Fibroblast of lung (primary cell): ENCODE measurements around the gene SERTAD2. TPM values are rescaled to one million over a fixed set of nuclear protein-coding genes. Genes with fewer than 3 reads are reported as not detected.

Source experiments
- DNase-seq, 2 donors: peaks; one replicate each; pipeline versions ENCODE4 v3.0.0 to v3.0.0-alpha.2; 2010; ENCODE audit warnings: low read depth in 2 of 2
- H2AFZ ChIP-seq: 2 replicates; pipeline ENCODE4 v1.5.1; 2012; ENCODE audit warnings: low read length, control low read depth, inconsistent platforms
- H3K27ac ChIP-seq: 2 replicates; pipeline ENCODE4 v1.5.1; 2011; ENCODE audit warnings: low read length, control low read depth; ENCODE audit not compliant: insufficient read depth
- H3K27me3 ChIP-seq: 2 replicates; pipeline ENCODE4 v1.5.1; 2011; ENCODE audit warnings: mild to moderate bottlenecking, low read length; ENCODE audit not compliant: control insufficient read depth, insufficient read depth
- H3K36me3 ChIP-seq: 2 replicates; pipeline ENCODE4 v1.5.1; 2011; ENCODE audit warnings: low read length; ENCODE audit not compliant: control insufficient read depth, insufficient read depth
- H3K4me1 ChIP-seq: 2 replicates; pipeline ENCODE4 v1.5.1; 2011; ENCODE audit warnings: low read length; ENCODE audit not compliant: control insufficient read depth, insufficient read depth; ENCODE audit errors: extremely low read depth
- H3K4me2 ChIP-seq: 2 replicates; pipeline ENCODE4 v1.5.1; 2011; ENCODE audit warnings: low read length, control low read depth; ENCODE audit not compliant: insufficient read depth; ENCODE audit errors: extremely low read depth
- H3K4me3 ChIP-seq, 4 experiments: fragments of 200-600 bp in 1 of 4; sonication (generic) in 1 of 4; replicated peaks in 1 of 4; 2 replicates each; pipeline ENCODE4 v1.5.1; 2011 to 2016; ENCODE audit warnings: low read length in 4 of 4, low read depth in 3 of 4, mild to moderate bottlenecking in 3 of 4, control low read depth in 2 of 4, inconsistent platforms in 1 of 4, mixed read lengths in 1 of 4; ENCODE audit not compliant: insufficient read depth in 1 of 4; ENCODE audit errors: control extremely low read depth in 1 of 4
- H3K79me2 ChIP-seq: 2 replicates; pipeline ENCODE4 v1.5.1; 2012; ENCODE audit warnings: mild to moderate bottlenecking, low read length, inconsistent platforms; ENCODE audit not compliant: control insufficient read depth, insufficient read depth
- H3K9ac ChIP-seq: 2 replicates; pipeline ENCODE4 v1.5.1; 2011; ENCODE audit warnings: mild to moderate bottlenecking, low read length, control low read depth; ENCODE audit not compliant: insufficient read depth
- H3K9me3 ChIP-seq: 2 replicates; pipeline ENCODE4 v1.5.1; 2012; ENCODE audit warnings: low read depth, low read length; ENCODE audit not compliant: control insufficient read depth, insufficient read depth
- H4K20me1 ChIP-seq: 2 replicates; pipeline ENCODE4 v1.5.1; 2011; ENCODE audit warnings: low read length; ENCODE audit not compliant: control insufficient read depth, insufficient read depth; ENCODE audit errors: extremely low read depth
- EZH2 ChIP-seq: IDR thresholded peaks from 2 replicates; pipeline ENCODE4 v1.5.1; 2012; ENCODE audit warnings: low read length, control low read depth, mild to moderate bottlenecking; ENCODE audit errors: missing control alignments
- polyA plus RNA-seq, 2 donors: library from polyadenylated mRNA; depleted of rRNA in 1 of 2; stranded (reverse) in 1 of 2; unstranded in 1 of 2; fragments of >200 nt; gene quantifications; 2 replicates each; pipeline ENCODE4 v1.2.1, GENCODE V29; 2011 to 2012; ENCODE audit warnings: missing spikeins in 1 of 2
- total RNA-seq: library from RNA; depleted of rRNA; stranded (reverse); fragments of >200 nt; gene quantifications from 2 replicates; pipeline ENCODE4 v1.2.1, GENCODE V29; 2014
- TF ChIP-seq, protein P1 (sequence below), 2 donors: IDR thresholded peaks in 1 of 2; conservative IDR thresholded peaks in 1 of 2; 1 replicate in 1 of 2; 2 replicates in 1 of 2; pipeline ENCODE4 v1.5.1; 2011 to 2012; ENCODE audit warnings: low read length in 2 of 2, control low read depth in 1 of 2, inconsistent platforms in 1 of 2, low read depth in 1 of 2, mild to moderate bottlenecking in 1 of 2

The SERTAD2 gene
- total and polyA plus RNA-seq, 2 donors (not counting 1 experiment from before 2014, with no cell fraction given) = 15.2 to 16.5 TPM

GRCh38 chr2:64587561-64587960, 66.2 kb downstream of the SERTAD2 start:
- H3K4me1 ChIP-seq = no peaks in the 10 kb centered on the region
- no peak overlapping the region for H3K9ac ChIP-seq
- H3K9me3 ChIP-seq = no peaks in the 10 kb centered on the region
- no peak for TF ChIP-seq EZH2
- no peaks in the 10 kb centered on the region for H3K36me3 ChIP-seq
- no peaks in the 10 kb centered on the region for H3K79me2 ChIP-seq
- no peaks in the 10 kb centered on the region for H4K20me1 ChIP-seq
- no peak overlapping the region for H3K4me2 ChIP-seq
- no peak overlapping the region for H3K27ac ChIP-seq
- H3K27me3 ChIP-seq = no peaks in the 10 kb centered on the region
- no peak overlapping the region for H3K4me3 ChIP-seq
- H2AFZ ChIP-seq = no peak overlapping the region
- DNase-seq = no peak

DNA sequence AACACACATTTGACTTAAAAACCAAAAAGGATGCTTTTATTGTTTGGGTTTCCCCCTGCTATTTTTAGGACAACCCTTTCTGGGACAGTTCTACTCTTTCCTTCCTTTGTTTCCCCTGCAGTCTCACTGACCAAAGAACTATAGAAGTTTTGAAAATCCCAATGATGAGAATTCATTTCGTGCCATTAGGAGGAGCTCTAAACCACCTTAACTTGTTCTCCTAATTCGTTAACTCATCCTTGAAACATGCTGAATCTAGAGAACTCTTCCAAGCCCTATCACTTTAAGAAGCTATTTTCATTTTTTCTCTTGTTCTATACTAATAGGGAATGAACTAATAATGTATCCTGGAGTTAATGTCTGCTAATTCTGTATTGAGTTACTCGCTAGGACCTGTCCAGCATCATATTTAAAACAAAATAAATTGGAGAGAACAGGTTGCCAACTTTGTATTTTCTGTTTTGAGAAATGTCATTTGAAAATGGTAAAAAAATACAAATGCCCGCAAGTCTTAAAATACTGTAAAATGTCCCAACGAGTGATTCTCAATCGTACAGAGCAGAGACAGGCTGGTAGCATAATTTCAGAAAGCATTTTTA, 66.7 kb downstream of the SERTAD2 start:
- Histone ChIP-seq H3K4me3 (no peak overlapping the region), H3K4me1 (no peaks in the 10 kb centered on the region), H3K4me2 (no peak overlapping the region), H3K79me2 (no peaks in the 10 kb centered on the region), H4K20me1 (no peaks in the 10 kb centered on the region), H3K36me3 (no peaks in the 10 kb centered on the region), H3K9me3 (no peaks in the 10 kb centered on the region), H2AFZ (no peak overlapping the region), H3K27ac (no peak overlapping the region), H3K27me3 (no peaks in the 10 kb centered on the region), H3K9ac (no peak overlapping the region)
- TF ChIP-seq, protein P1, sequence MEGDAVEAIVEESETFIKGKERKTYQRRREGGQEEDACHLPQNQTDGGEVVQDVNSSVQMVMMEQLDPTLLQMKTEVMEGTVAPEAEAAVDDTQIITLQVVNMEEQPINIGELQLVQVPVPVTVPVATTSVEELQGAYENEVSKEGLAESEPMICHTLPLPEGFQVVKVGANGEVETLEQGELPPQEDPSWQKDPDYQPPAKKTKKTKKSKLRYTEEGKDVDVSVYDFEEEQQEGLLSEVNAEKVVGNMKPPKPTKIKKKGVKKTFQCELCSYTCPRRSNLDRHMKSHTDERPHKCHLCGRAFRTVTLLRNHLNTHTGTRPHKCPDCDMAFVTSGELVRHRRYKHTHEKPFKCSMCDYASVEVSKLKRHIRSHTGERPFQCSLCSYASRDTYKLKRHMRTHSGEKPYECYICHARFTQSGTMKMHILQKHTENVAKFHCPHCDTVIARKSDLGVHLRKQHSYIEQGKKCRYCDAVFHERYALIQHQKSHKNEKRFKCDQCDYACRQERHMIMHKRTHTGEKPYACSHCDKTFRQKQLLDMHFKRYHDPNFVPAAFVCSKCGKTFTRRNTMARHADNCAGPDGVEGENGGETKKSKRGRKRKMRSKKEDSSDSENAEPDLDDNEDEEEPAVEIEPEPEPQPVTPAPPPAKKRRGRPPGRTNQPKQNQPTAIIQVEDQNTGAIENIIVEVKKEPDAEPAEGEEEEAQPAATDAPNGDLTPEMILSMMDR (conservative IDR thresholded peaks at IDR 0.05 in 1 of 2, IDR thresholded peaks at IDR 0.05 in 1 of 2; ENCODE audit: low read depth in 1 of 2, low read length in 2 of 2) = peak; percentile 51 to 67
- TF ChIP-seq EZH2 = no peak
- peak; percentile 54 to 74 for DNase-seq

GRCh38 chr2:64586054-64586453, 67.7 kb downstream of the SERTAD2 start:
- DNase-seq = no peak

More at GRCh38 chr2:64586054-64586453, 67.7 kb downstream of the SERTAD2 start:
- Histone ChIP-seq H3K4me3 (no peak overlapping the region), H3K9me3 (no peaks in the 10 kb centered on the region), H4K20me1 (no peaks in the 10 kb centered on the region), H3K9ac (no peak overlapping the region), H3K27me3 (no peaks in the 10 kb centered on the region), H2AFZ (no peak overlapping the region), H3K36me3 (no peaks in the 10 kb centered on the region), H3K4me2 (no peak overlapping the region), H3K79me2 (no peaks in the 10 kb centered on the region), H3K4me1 (no peaks in the 10 kb centered on the region), H3K27ac (no peak overlapping the region)
- TF ChIP-seq, protein P1 (conservative IDR thresholded peaks at IDR 0.05 in 1 of 2, IDR thresholded peaks at IDR 0.05 in 1 of 2; ENCODE audit: low read depth in 1 of 2, low read length in 2 of 2) = no peak
- TF ChIP-seq EZH2 = no peak
